SK-N-SH (cell line): ENCODE results near the gene PDE8A. TPM values are rescaled to one million over a fixed set of nuclear protein-coding genes. Genes with fewer than 3 reads are reported as not detected.

Experiments used
- CTCF ChIA-PET: fragments of 300-600, 350-600 bp; formaldehyde crosslinking; extraction: SDS; loops from one replicate; lab custom pipeline; 2021; lab: Yijun Ruan, JAX
- POLR2A ChIA-PET: fragments of 350-600 bp; sonication (Branson Sonifier 250); formaldehyde crosslinking; extraction: SDS; loops from one replicate; lab custom pipeline; 2020; ENCODE audit warnings: antibody characterized with exemption, inconsistent platforms; lab: Yijun Ruan, JAX
- DNase-seq: peaks from one replicate; pipeline ENCODE4 v3.0.0; 2012
- H2AFZ ChIP-seq: fragments of 200-600 bp; sonication (generic); 2 replicates; pipeline ENCODE4 v1.8.1; 2016; ENCODE audit warnings: antibody characterized with exemption, mild to moderate bottlenecking, low read depth
- H3F3A ChIP-seq: fragments of 200-600 bp; sonication (generic); replicated peaks from 2 replicates; pipeline ENCODE3; 2016; ENCODE audit warnings: antibody characterized with exemption, mild to moderate bottlenecking; ENCODE audit not compliant: insufficient read depth
- H3K27ac ChIP-seq, 2 experiments: fragments of 200-500 bp in 1 of 2; fragments of 200-600 bp in 1 of 2; sonication (Bioruptor generic) in 1 of 2; sonication (generic), shearing (Covaris generic) in 1 of 2; 2 replicates each; pipeline versions ENCODE4 v1.5.1 to v1.6.1; 2014 to 2016; ENCODE audit warnings: low read depth in 2 of 2, inconsistent platforms in 1 of 2, low read length in 1 of 2, mild to moderate bottlenecking in 1 of 2, mixed read lengths in 1 of 2
- H3K27me3 ChIP-seq: fragments of 200-600 bp; sonication (generic), shearing (Covaris generic); 2 replicates; pipeline ENCODE4 v1.6.1; 2016; ENCODE audit warnings: mixed run types; ENCODE audit not compliant: insufficient read depth
- H3K36me3 ChIP-seq, 2 experiments: fragments of 200-500 bp in 1 of 2; fragments of 200-600 bp in 1 of 2; sonication (Bioruptor generic) in 1 of 2; sonication (generic) in 1 of 2; replicated peaks in 1 of 2; 2 replicates each; pipeline versions ENCODE3 to v1.5.1; 2014 to 2016; ENCODE audit warnings: low read length in 1 of 2, mild to moderate bottlenecking in 1 of 2; ENCODE audit not compliant: insufficient read depth in 2 of 2, control insufficient read depth in 1 of 2
- H3K4me1 ChIP-seq, 2 experiments: fragments of 200-500 bp in 1 of 2; fragments of 200-600 bp in 1 of 2; sonication (Bioruptor generic) in 1 of 2; sonication (generic), shearing (Covaris generic) in 1 of 2; 2 replicates each; pipeline versions ENCODE4 v1.5.1 to v1.6.1; 2014 to 2016; ENCODE audit warnings: low read depth in 1 of 2, low read length in 1 of 2, mixed run types in 1 of 2; ENCODE audit not compliant: insufficient read depth in 2 of 2, control insufficient read depth in 1 of 2
- H3K4me2 ChIP-seq: fragments of 200-600 bp; sonication (generic), shearing (Covaris generic); 2 replicates; pipeline ENCODE4 v1.6.1; 2017; ENCODE audit warnings: mixed run types
- H3K4me3 ChIP-seq, 2 experiments: fragments of 200-500 bp in 1 of 2; fragments of 200-600 bp in 1 of 2; sonication (Bioruptor generic) in 1 of 2; sonication (generic), shearing (Covaris generic) in 1 of 2; 2 replicates each; pipeline versions ENCODE4 v1.5.1 to v1.8.1; 2014 to 2016; ENCODE audit warnings: low read depth in 2 of 2, inconsistent platforms in 1 of 2, low read length in 1 of 2, mild to moderate bottlenecking in 1 of 2, mixed read lengths in 1 of 2, moderate library complexity in 1 of 2
- H3K79me2 ChIP-seq: fragments of 200-600 bp; sonication (generic); 2 replicates; pipeline ENCODE4 v1.8.1; 2017; ENCODE audit warnings: mild to moderate bottlenecking; ENCODE audit not compliant: insufficient read depth
- H3K9ac ChIP-seq: fragments of 200-600 bp; sonication (generic); 2 replicates; pipeline ENCODE4 v1.6.1; 2017; ENCODE audit warnings: mixed run types
- H3K9me2 ChIP-seq: fragments of 200-600 bp; sonication (generic); 2 replicates; pipeline ENCODE4 v1.6.1; 2017; ENCODE audit warnings: mixed run types
- H3K9me3 ChIP-seq: fragments of 200-600 bp; sonication (generic); 2 replicates; pipeline ENCODE4 v1.6.1; 2017; ENCODE audit warnings: mixed run types, mild to moderate bottlenecking, moderate library complexity
- H4K20me1 ChIP-seq: fragments of 200-600 bp; sonication (generic); 2 replicates; pipeline ENCODE4 v1.6.1; 2017; ENCODE audit warnings: mild to moderate bottlenecking, mixed run types; ENCODE audit not compliant: insufficient read depth
- CTCF ChIP-seq: fragments of 200-600 bp; sonication (generic); IDR thresholded peaks from 2 replicates; pipeline ENCODE4 v1.6.1; 2017; ENCODE audit warnings: antibody characterized with exemption, mild to moderate bottlenecking, moderate library complexity
- ELF1 ChIP-seq: IDR thresholded peaks from 2 replicates; pipeline ENCODE4 v1.4.0; 2012
- EZH2phosphoT487 ChIP-seq: fragments of 200-600 bp; sonication (generic); IDR thresholded peaks from 2 replicates; pipeline ENCODE4 v1.6.1; 2017; ENCODE audit warnings: low read depth, mixed run types, mild to moderate bottlenecking, antibody characterized with exemption, moderate library complexity, borderline replicate concordance
- FOSL2 ChIP-seq: IDR thresholded peaks from 2 replicates; pipeline ENCODE4 v1.4.0; 2012; ENCODE audit warnings: low read depth, mild to moderate bottlenecking, moderate library complexity, borderline replicate concordance
- FOXM1 ChIP-seq: IDR thresholded peaks from 2 replicates; pipeline ENCODE4 v1.4.0; 2012; ENCODE audit warnings: low read depth, mild to moderate bottlenecking
- GABPA ChIP-seq: IDR thresholded peaks from 2 replicates; pipeline ENCODE4 v1.4.0; 2012; ENCODE audit warnings: low read depth, mild to moderate bottlenecking
- GATA2 ChIP-seq: sonication (generic); formaldehyde crosslinking; IDR thresholded peaks from 2 replicates; pipeline ENCODE4 v1.5.0; 2020; ENCODE audit warnings: mild to moderate bottlenecking, missing genetic modification reagents
- MEF2A ChIP-seq: IDR thresholded peaks from 2 replicates; pipeline ENCODE4 v1.4.0; 2012; ENCODE audit warnings: low read depth, borderline replicate concordance
- NRF1 ChIP-seq: IDR thresholded peaks from 2 replicates; pipeline ENCODE4 v1.6.1; 2012; ENCODE audit warnings: low read depth, mild to moderate bottlenecking, low read length
- PBX3 ChIP-seq: IDR thresholded peaks from 2 replicates; pipeline ENCODE4; 2012
- REST ChIP-seq: IDR thresholded peaks from 2 replicates; pipeline ENCODE4 v1.6.1; 2012; ENCODE audit warnings: mild to moderate bottlenecking, low read depth, low read length, moderate library complexity
- RXRA ChIP-seq: IDR thresholded peaks from 2 replicates; pipeline ENCODE4 v1.4.0; 2012; ENCODE audit warnings: low read depth, mild to moderate bottlenecking, borderline replicate concordance
- TCF12 ChIP-seq: IDR thresholded peaks from 2 replicates; pipeline ENCODE4 v1.4.0; 2012
- USF1 ChIP-seq: IDR thresholded peaks from 2 replicates; pipeline ENCODE4 v1.4.0; 2012; ENCODE audit warnings: low read depth, borderline replicate concordance
- WGBS: methylation state at CpG from one replicate; pipeline ENCODE4 v1.1.6; 2017; ENCODE audit warnings: low lambda C conversion rate; 5-methylcytosine and 5-hydroxymethylcytosine counted together
- polyA plus RNA-seq, 3 experiments: library from polyadenylated mRNA; depleted of rRNA; stranded (reverse); fragments of >200 nt; gene quantifications; 2 replicates each; pipeline ENCODE4 v1.2.3, GENCODE V29; 2012
- TF ChIP-seq, protein P1 (sequence below): fragments of 150-350 bp; IDR thresholded peaks from 2 replicates; pipeline ENCODE4 v1.6.1; 2016; ENCODE audit warnings: mild to moderate bottlenecking, low read depth, low read length

Gene PDE8A
- polyA plus RNA-seq, 1 of the 3 experiments (the other 2 are of a cell fraction) = 13.4 TPM

DNA sequence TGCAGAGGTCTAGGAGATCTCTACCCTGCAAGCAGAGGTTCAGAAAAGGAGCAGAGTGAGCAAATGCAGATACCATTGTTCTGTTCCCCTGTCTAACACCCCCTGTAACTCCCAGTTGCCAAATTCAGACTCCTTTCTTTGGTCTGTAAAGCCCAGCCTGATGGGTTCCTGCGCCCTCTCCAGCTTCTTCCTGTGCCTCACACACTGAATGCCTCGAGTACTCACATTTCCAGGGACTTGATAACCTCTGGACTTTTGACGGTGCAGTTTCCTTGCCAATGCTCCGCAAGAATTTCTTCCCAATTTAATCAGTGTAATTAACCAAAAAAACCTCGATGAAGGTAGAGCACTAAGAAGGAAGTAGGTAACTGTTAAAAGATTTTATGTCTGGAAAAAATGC is 19.3 kb downstream of the PDE8A start:
- ChIA-PET POLR2A (no interaction called here), CTCF (interaction anchor here (0.8 kb wide), 1 partner anchor 37 kb away, joined by 3 read pairs; no protein-coding TSS in a partner anchor)
- WGBS = 93% methylated on average over 5 of the region's 5 CpGs
- H3K4me2 ChIP-seq = no peak overlapping the region
- H3K4me1 ChIP-seq = no peaks in the 10 kb centered on the region; a peak in 2 of 4 replicates
- H3K9ac ChIP-seq = no peak overlapping the region
- H3K27ac ChIP-seq = no peak overlapping the region
- H3K9me2 ChIP-seq = no peaks in the 10 kb centered on the region
- TF ChIP-seq FOXM1 (no peak), RXRA (no peak), NRF1 (no peak), GABPA (no peak), MEF2A (no peak), CTCF (no peak), ELF1 (no peak), EZH2phosphoT487 (no peak), USF1 (no peak), FOSL2 (no peak)
- TF ChIP-seq, protein P1, sequence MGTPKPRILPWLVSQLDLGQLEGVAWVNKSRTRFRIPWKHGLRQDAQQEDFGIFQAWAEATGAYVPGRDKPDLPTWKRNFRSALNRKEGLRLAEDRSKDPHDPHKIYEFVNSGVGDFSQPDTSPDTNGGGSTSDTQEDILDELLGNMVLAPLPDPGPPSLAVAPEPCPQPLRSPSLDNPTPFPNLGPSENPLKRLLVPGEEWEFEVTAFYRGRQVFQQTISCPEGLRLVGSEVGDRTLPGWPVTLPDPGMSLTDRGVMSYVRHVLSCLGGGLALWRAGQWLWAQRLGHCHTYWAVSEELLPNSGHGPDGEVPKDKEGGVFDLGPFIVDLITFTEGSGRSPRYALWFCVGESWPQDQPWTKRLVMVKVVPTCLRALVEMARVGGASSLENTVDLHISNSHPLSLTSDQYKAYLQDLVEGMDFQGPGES = no peak
- no peak overlapping the region for H2AFZ ChIP-seq
- no peaks in the 10 kb centered on the region for H3K27me3 ChIP-seq
- H3F3A ChIP-seq = peaks cover 4% of the 10 kb centered on the region
- no peak for DNase-seq
- H3K79me2 ChIP-seq = peaks cover 97% of the 10 kb centered on the region
- H4K20me1 ChIP-seq = peaks cover 15% of the 10 kb centered on the region; the same call in 1 of the 2 replicates
- H3K36me3 ChIP-seq = peaks cover 0 to 3% of the 10 kb centered on the region in 2 experiments
- H3K9me3 ChIP-seq = no peaks in the 10 kb centered on the region
- H3K4me3 ChIP-seq = no peak overlapping the region

DNA sequence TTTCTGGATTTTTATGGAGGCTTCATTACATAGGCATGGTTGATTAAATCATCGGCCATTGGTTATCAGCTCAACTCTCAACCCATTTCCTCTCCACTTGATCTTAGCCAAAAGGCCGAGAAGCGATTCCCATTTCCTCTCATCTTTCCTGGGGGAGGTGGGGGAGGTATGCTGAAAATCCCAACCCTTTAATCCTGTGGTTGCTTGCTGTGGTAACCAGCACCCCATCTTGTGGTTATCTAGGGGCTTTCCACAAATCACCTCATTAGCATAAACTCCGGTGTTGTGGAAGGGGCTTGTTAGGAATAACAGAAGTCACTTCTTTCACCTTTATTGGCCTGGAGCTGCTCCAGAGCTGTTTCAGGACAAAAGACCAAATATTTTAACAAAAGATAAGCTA is 20.9 kb downstream of the PDE8A start:
- H3K4me1 ChIP-seq = peaks cover 0 to 5% of the 10 kb centered on the region in 2 experiments; a peak in 2 of 4 replicates
- H3K36me3 ChIP-seq = no peaks in the 10 kb centered on the region
- H3K4me2 ChIP-seq = no peak overlapping the region
- peaks cover 4% of the 10 kb centered on the region for H3F3A ChIP-seq
- no peak overlapping the region for H2AFZ ChIP-seq
- peaks cover 96% of the 10 kb centered on the region for H3K79me2 ChIP-seq
- no peak overlapping the region for H3K27ac ChIP-seq
- H3K9ac ChIP-seq = no peak overlapping the region
- no peak for TF ChIP-seq REST
- no peak for TF ChIP-seq TCF12
- TF ChIP-seq EZH2phosphoT487 = no peak
- TF ChIP-seq PBX3 = no peak
- no peak for TF ChIP-seq GATA2 (CRISPR knock-in tag)
- no peaks in the 10 kb centered on the region for H3K9me2 ChIP-seq
- H3K27me3 ChIP-seq = no peaks in the 10 kb centered on the region
- 95% methylated on average over 4 of the region's 4 CpGs for WGBS
- H3K9me3 ChIP-seq = no peaks in the 10 kb centered on the region
- ChIA-PET POLR2A (no interaction called here), CTCF (interaction anchor here (0.6 to 1.2 kb wide), 3 partner anchors 19 to 41 kb away, joined by 3 read pairs; no protein-coding TSS in a partner anchor)
- no peak for DNase-seq
- H4K20me1 ChIP-seq = peaks cover 21% of the 10 kb centered on the region; the same call in 1 of the 2 replicates
- no peak overlapping the region for H3K4me3 ChIP-seq
